HG03280 (cell line): ENCODE measurements around the gene GPR83.
"Not testable (repeated sequence)": the region's sequence is repeated elsewhere in the genome, so short reads cannot be mapped to it uniquely, and the experiment has no call there.

Source experiments
- ATAC-seq: cut with Tn5 transposase; IDR thresholded peaks from one replicate; pipeline ENCODE4 v1.9.1; 2021; ENCODE audit warnings: mild to moderate bottlenecking, moderate library complexity; ENCODE audit not compliant: unreplicated experiment

The GPR83 gene

GRCh38 chr11:94376841-94377240 lies 24.4 kb downstream of the GPR83 start:
- ATAC-seq, result no peak

DNA sequence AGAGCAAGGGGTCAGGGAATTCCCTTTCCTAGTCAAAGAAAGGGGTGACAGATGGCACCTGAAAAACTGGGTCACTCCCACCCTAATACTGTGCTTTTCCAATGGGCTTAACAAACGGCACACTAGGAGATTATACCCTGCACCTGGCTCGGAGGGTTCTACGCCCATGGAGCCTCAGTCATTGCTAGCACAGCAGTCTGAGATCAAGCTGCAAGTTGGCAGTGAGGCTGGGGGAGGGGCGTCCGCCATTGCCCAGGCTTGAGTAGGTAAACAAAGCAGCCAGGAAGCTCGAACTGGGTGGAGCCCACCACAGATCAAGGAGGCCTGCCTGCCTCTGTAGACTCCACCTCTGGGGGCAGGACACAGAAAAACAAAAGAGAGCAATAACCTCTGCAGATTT lies 30.6 kb downstream of the GPR83 start:
- not testable (repeated sequence) for ATAC-seq

DNA sequence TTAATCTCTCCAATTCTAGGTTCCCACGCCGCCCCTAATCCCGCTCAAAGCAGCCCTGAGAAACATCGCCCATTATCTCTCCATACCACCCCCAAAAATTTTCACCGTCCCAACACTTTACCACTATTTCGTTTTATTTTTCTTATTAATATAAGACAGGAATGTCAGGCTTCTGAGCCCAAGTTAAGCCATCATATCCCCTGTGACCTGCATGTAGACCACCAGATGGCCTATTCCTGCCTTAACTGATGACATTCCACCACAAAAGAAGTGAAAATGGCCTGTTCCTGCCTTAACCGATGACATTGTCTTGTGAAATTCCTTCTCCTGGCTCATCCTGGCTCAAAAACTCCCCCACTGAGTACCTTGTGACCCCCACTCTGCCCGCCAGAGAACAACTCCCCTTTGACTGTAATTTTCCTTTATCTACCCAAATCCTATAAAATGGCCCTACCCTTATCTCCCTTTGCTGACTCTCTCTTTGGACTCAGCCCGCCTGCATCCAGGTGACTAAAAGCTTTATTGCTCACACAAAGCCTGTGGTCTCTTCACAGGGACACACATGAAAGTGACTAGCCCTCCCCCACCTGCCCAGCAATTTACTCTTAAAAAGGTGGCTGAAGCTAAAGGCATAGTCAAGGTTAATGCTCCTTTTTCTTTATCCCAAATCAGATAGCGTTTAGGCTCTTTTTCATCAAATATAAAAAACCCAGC lies 50.2 kb downstream of the GPR83 start:
- ATAC-seq, result not testable (repeated sequence)

GRCh38 chr11:94346311-94346710 lies 54.9 kb downstream of the GPR83 start:
- not testable (repeated sequence) for ATAC-seq

DNA sequence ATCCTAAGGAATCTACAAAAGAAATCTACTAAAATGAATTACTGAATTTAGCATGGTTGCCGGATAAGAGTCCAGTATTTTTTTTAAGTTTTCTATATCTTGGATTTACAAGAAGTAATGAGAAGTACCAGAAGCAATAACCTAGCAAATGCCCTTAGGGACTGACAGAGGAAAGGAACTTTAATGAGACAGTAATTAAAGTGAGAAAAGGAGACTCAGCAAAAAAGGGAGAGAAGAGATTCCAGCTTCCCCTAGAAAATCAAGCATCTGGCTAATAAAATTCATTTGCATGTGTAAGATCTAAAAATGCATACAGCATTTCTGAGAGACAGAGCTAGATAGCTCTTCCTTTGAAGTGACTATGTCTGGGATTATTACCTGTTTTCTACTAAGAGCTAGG lies 57.7 kb downstream of the GPR83 start:
- no peak for ATAC-seq

DNA sequence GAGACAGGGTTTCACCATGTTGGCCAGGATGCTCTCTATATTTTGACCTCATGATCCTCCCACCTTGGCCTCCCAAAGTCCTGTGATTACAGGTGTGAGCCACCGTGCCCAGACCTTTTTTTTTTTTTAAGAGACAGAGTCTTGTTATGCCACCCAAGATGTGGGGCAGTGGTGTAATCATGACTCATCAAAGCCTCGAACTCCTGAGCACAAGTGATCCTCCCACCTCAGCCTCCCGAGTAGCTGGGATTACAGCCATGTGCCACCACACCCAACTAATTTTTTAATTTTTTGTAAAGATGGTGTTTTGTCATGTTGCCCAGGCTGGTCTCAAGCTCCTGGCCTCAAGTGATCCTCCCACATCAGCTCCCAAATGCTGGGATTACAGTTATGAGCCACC lies 59.0 kb downstream of the GPR83 start:
- ATAC-seq, result no peak

GRCh38 chr11:94338651-94339050 lies 62.6 kb downstream of the GPR83 start:
- ATAC-seq, result no peak

GRCh38 chr11:94336033-94336432 lies 65.2 kb downstream of the GPR83 start:
- ATAC-seq, result no peak

- ATAC-seq, result no peak
These were observed 68.4 kb downstream of the GPR83 start for GRCh38 chr11:94332814-94333213.

GRCh38 chr11:94330789-94331188 lies 70.4 kb downstream of the GPR83 start:
- ATAC-seq, result no peak

DNA sequence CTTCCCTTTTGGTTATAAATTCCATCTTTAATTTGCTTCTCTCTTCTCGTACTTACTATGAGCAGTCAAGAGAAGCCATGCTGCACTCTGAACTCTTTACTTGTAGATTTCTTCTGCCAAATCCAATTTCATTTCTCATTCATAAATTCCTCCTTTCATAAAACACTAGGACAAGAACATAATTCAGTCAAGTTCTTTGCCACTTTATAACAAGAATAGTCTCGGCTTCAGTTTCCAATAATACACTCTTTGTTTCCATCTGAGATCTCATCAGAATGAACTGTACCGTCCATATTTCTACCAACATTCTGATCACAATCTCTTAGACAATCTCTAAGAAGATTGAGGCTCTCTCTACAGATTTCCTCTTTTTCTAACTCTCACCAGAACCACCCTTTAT lies 71.7 kb downstream of the GPR83 start:
- ATAC-seq, result no peak

GRCh38 chr11:94328587-94329080 lies 72.6 kb downstream of the GPR83 start:
- ATAC-seq, result no peak
